ENCODE results near the gene SLC2A4.

GRCh38 chr17:7234083-7234951, 47.2 kb upstream of the SLC2A4 start, which contains the start of gene DVL2:
- peak; percentile 91 to 97 for TF ChIP-seq POLR2AphosphoS5 (IDR thresholded peaks at IDR 0.05)
- no peak for TF ChIP-seq CTCF (IDR thresholded peaks at IDR 0.05)
- peak; percentile 45 for TF ChIP-seq POLR2A (IDR thresholded peaks at IDR 0.05; ENCODE audit: low read depth)

Measured in esophagus muscularis mucosa (tissue), 3 donors.